ENCODE data around the gene NLRC5.
"Not testable (repeated sequence)": the region's sequence is repeated elsewhere in the genome, so short reads cannot be mapped to it uniquely, and the experiment has no call there.

DNA sequence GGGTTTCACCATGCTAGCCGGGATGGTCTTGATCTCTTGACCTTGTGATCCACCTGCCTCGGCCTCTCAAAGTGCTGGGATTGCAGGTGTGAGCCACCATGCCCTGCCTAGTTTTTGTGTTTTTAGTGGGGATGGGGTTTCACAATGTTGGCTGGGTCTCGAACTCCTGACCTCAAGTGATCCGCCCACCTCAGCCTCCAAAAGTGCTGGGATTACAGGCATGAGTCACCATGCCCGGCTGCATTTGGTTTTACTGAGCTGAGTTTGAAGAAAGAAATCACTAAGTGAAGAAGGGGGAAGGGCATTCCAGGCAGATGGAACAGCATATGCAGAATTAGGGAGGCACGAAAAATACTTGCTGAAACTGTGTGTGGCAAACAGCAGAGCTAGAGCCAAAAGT, 110.6 kb downstream of the NLRC5 start:
- TF ChIP-seq ZFP3 (CRISPR knock-in tag; IDR thresholded peaks at IDR 0.05); TOX (CRISPR knock-in tag; IDR thresholded peaks at IDR 0.05; ENCODE audit: borderline replicate concordance); ISL1 (CRISPR knock-in tag; IDR thresholded peaks at IDR 0.05); ZFP30 (CRISPR knock-in tag; IDR thresholded peaks at IDR 0.05): not testable (repeated sequence)
- TF ChIP-seq, protein P1, sequence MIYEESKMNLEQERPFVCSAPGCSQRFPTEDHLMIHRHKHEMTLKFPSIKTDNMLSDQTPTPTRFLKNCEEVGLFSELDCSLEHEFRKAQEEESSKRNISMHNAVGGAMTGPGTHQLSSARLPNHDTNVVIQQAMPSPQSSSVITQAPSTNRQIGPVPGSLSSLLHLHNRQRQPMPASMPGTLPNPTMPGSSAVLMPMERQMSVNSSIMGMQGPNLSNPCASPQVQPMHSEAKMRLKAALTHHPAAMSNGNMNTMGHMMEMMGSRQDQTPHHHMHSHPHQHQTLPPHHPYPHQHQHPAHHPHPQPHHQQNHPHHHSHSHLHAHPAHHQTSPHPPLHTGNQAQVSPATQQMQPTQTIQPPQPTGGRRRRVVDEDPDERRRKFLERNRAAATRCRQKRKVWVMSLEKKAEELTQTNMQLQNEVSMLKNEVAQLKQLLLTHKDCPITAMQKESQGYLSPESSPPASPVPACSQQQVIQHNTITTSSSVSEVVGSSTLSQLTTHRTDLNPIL (CRISPR knock-in tag; IDR thresholded peaks at IDR 0.05; ENCODE audit: low read depth), result not testable (repeated sequence)

All from SK-N-SH treated with all-trans-retinoic acid at 6 μM for 48 hours (cell line).